Activated CD8-positive, alpha-beta T cell treated with anti-CD3 and anti-CD28 coated beads for 36 hours (primary cell): Measurements from ENCODE around the gene HOXD4. TPM values are rescaled to one million over a fixed set of nuclear protein-coding genes. Genes with fewer than 3 reads are reported as not detected.

Source experiments
- ATAC-seq: fragments of 200-7000 bp; cut with Tn5 transposase; one replicate; pipeline ENCODE4 v1.10.0; 2021; ENCODE audit warnings: mild to moderate bottlenecking, moderate library complexity
- CTCF ChIA-PET: fragments of 350-600 bp; sonication (Branson Sonifier 250); formaldehyde crosslinking; loops from one replicate; lab custom pipeline; 2021; ENCODE audit warnings: antibody characterized with exemption; lab: Charles Lee
- POLR2A ChIA-PET: fragments of 350-600 bp; sonication (Branson Sonifier 250); formaldehyde crosslinking; loops from one replicate; lab custom pipeline; 2021; ENCODE audit warnings: antibody characterized with exemption; lab: Charles Lee
- DNase-seq: peaks from one replicate; pipeline ENCODE4 v3.0.0-alpha.2; 2020
- H3K27ac Mint-ChIP-seq: one replicate; pipeline ENCODE4 v1.8.0; 2021; ENCODE audit warnings: mild to moderate bottlenecking, mixed read lengths
- H3K27me3 Mint-ChIP-seq: one replicate; pipeline ENCODE4 v1.8.0; 2021; ENCODE audit warnings: mixed read lengths
- H3K36me3 Mint-ChIP-seq: one replicate; pipeline ENCODE4 v1.8.0; 2021; ENCODE audit warnings: low read depth, mixed read lengths
- H3K4me1 Mint-ChIP-seq: one replicate; pipeline ENCODE4 v1.8.0; 2021; ENCODE audit warnings: low read depth, mixed read lengths
- H3K4me3 Mint-ChIP-seq: one replicate; pipeline ENCODE4 v1.8.0; 2021; ENCODE audit warnings: mild to moderate bottlenecking, moderate library complexity, mixed read lengths
- H3K9me3 Mint-ChIP-seq: one replicate; pipeline ENCODE4 v1.8.0; 2021; ENCODE audit warnings: mixed read lengths
- CTCF ChIP-seq: fragments of 200-600 bp; IDR thresholded peaks from one replicate; pipeline ENCODE4 v1.8.0; 2022; ENCODE audit warnings: antibody characterized with exemption, mild to moderate bottlenecking
- intact Hi-C: fragments of 100-400 bp; cut with micrococcal nuclease; formaldehyde crosslinking; loops from one replicate; pipeline ENCODE4 v1.10.0; 2022
- total RNA-seq, 2 experiments: library from RNA; stranded (reverse); gene quantifications; one replicate each; pipeline ENCODE4 v1.2.3, GENCODE V29; 2021

Gene HOXD4
- total RNA-seq = not detected

- POLR2A ChIA-PET = interaction anchor here (1.0 kb wide), 1 partner anchor 10 kb away, joined by 3 read pairs; no protein-coding TSS in a partner anchor
- H3K4me1 Mint-ChIP-seq = peaks cover 7% of the 10 kb centered on the region
- no peak for ATAC-seq
These were observed at the start of gene HOXD4 for GRCh38 chr2:176151442-176152287. Gene HOXD4 (plus strand): TSS chr2:176151550. CDS start chr2:176151634, 84 bp downstream.

GRCh38 chr2:176101842-176102241 is 49.5 kb upstream of the HOXD4 start:
- POLR2A ChIA-PET = no interaction called here
- peaks cover 24% of the 10 kb centered on the region for H3K4me1 Mint-ChIP-seq
- ATAC-seq (no peak), DNase-seq (no peak)
- H3K27me3 Mint-ChIP-seq = peaks cover 86% of the 10 kb centered on the region
- no peak for TF ChIP-seq CTCF
- no peaks in the 10 kb centered on the region for H3K9me3 Mint-ChIP-seq
- no peak overlapping the region for H3K27ac Mint-ChIP-seq
- no peaks in the 10 kb centered on the region for H3K36me3 Mint-ChIP-seq
- intact Hi-C loops = no loop called here
- no peak overlapping the region for H3K4me3 Mint-ChIP-seq
- CTCF ChIA-PET = interaction anchor here (0.9 to 1.3 kb wide), 6 partner anchors 9 to 25 kb away, joined by 3 to 6 read pairs (median 4); no protein-coding TSS in a partner anchor

More at GRCh38 chr2:176151442-176152287, at the start of gene HOXD4:
- H3K4me3 Mint-ChIP-seq = no peak within 1 kb of the TSS
- peaks cover 82% of the 10 kb centered on the region for H3K27me3 Mint-ChIP-seq
- no peak for DNase-seq
- CTCF ChIA-PET = interaction anchor here (0.8 to 2.7 kb wide), 5 partner anchors 11 to 401 kb away, joined by 3 to 17 read pairs (median 4); no protein-coding TSS in a partner anchor
- TF ChIP-seq CTCF = no peak
- intact Hi-C loops = no loop called here
- H3K27ac Mint-ChIP-seq = no peak within 1 kb of the TSS
- H3K9me3 Mint-ChIP-seq = no peaks in the 10 kb centered on the region
- no peaks in the 10 kb centered on the region for H3K36me3 Mint-ChIP-seq

GRCh38 chr2:176102309-176102866 is 49.0 kb upstream of the HOXD4 start:
- DNase-seq (no peak), ATAC-seq (no peak)
- peaks cover 86% of the 10 kb centered on the region for H3K27me3 Mint-ChIP-seq
- intact Hi-C loops = no loop called here
- no peak for TF ChIP-seq CTCF
- no peaks in the 10 kb centered on the region for H3K9me3 Mint-ChIP-seq
- ChIA-PET CTCF (interaction anchor here (1.0 to 1.3 kb wide), 5 partner anchors 8 to 414 kb away, joined by 3 to 6 read pairs (median 4); no protein-coding TSS in a partner anchor), POLR2A (no interaction called here)
- no peak overlapping the region for H3K4me3 Mint-ChIP-seq
- no peak overlapping the region for H3K27ac Mint-ChIP-seq
- H3K4me1 Mint-ChIP-seq = peaks cover 22% of the 10 kb centered on the region
- no peaks in the 10 kb centered on the region for H3K36me3 Mint-ChIP-seq

- DNase-seq = no peak
- Mint-ChIP-seq H3K4me1 (peaks cover 18% of the 10 kb centered on the region), H3K36me3 (no peaks in the 10 kb centered on the region), H3K27me3 (peaks cover 80% of the 10 kb centered on the region), H3K4me3 (no peak overlapping the region), H3K27ac (no peak overlapping the region), H3K9me3 (no peaks in the 10 kb centered on the region)
- TF ChIP-seq CTCF = no peak
- no peak for ATAC-seq
- intact Hi-C loops = no loop called here
- ChIA-PET CTCF (interaction anchor here (1.2 to 2.8 kb wide), 4 partner anchors 8 to 415 kb away, joined by 3 to 15 read pairs (median 5); no protein-coding TSS in a partner anchor), POLR2A (no interaction called here)
These were observed 48.2 kb upstream of the HOXD4 start for GRCh38 chr2:176103194-176103593.
